CD4-positive, alpha-beta T cell (primary cell): ENCODE results near the gene CD82. TPM values are rescaled to one million over a fixed set of nuclear protein-coding genes. Genes with fewer than 3 reads are reported as not detected.

ENCODE experiments used
- ATAC-seq: fragments of 200-7000 bp; cut with Tn5 transposase; one replicate; pipeline ENCODE4 v1.10.0; 2022; ENCODE audit warnings: mild to moderate bottlenecking; ENCODE audit not compliant: poor library complexity
- CTCF ChIA-PET: fragments of 350-600 bp; sonication (Branson Sonifier 250); formaldehyde crosslinking; loops from one replicate; lab custom pipeline; 2021; ENCODE audit warnings: antibody characterized with exemption, inconsistent platforms; lab: Charles Lee
- POLR2A ChIA-PET: fragments of 350-600 bp; sonication (Branson Sonifier 250); formaldehyde crosslinking; loops from one replicate; lab custom pipeline; 2021; ENCODE audit warnings: antibody characterized with exemption, inconsistent platforms; lab: Charles Lee
- DNase-seq, 14 experiments: peaks; one replicate each; pipeline ENCODE4 v3.0.0-alpha.2; 2013 to 2020; ENCODE audit warnings: mixed read lengths in 2 of 14
- H3K27ac ChIP-seq, 2 donors: one replicate each; pipeline versions ENCODE4 v1.5.1 to v1.7.0; 2013; ENCODE audit warnings: low read length in 2 of 2, low read depth in 1 of 2, mild to moderate bottlenecking in 1 of 2
- H3K27me3 ChIP-seq, 2 experiments: 1 replicate in 1 of 2; 2 replicates in 1 of 2; pipeline versions ENCODE4 v1.6.1 to v1.7.0; 2013; ENCODE audit warnings: low read length in 2 of 2, control low read depth in 1 of 2, mild to moderate bottlenecking in 1 of 2, moderate library complexity in 1 of 2; ENCODE audit not compliant: insufficient read depth in 2 of 2, control insufficient read depth in 1 of 2
- H3K36me3 ChIP-seq: one replicate; pipeline ENCODE4 v1.6.1; 2013; ENCODE audit warnings: low read length, control low read depth; ENCODE audit not compliant: insufficient read depth
- H3K4me1 ChIP-seq: one replicate; pipeline ENCODE4 v1.6.1; 2013; ENCODE audit warnings: low read length, control low read depth; ENCODE audit not compliant: insufficient read depth
- H3K4me3 ChIP-seq: one replicate; pipeline ENCODE4 v1.5.1; 2013; ENCODE audit warnings: mild to moderate bottlenecking, low read length, moderate library complexity
- H3K9me3 ChIP-seq, 2 experiments: 1 replicate in 1 of 2; 2 replicates in 1 of 2; pipeline versions ENCODE4 v1.6.1 to v1.7.0; 2013; ENCODE audit warnings: low read length in 2 of 2, mild to moderate bottlenecking in 2 of 2, control low read depth in 1 of 2, moderate library complexity in 1 of 2; ENCODE audit not compliant: control insufficient read depth in 1 of 2, insufficient read depth in 1 of 2
- H3K27ac Mint-ChIP-seq: one replicate; pipeline ENCODE4 v1.8.0; 2020; ENCODE audit warnings: mixed read lengths
- H3K27me3 Mint-ChIP-seq: one replicate; pipeline ENCODE4 v1.8.0; 2021; ENCODE audit warnings: mixed read lengths
- H3K36me3 Mint-ChIP-seq: one replicate; pipeline ENCODE4 v1.8.0; 2021; ENCODE audit warnings: low read depth, mixed read lengths
- H3K4me1 Mint-ChIP-seq: one replicate; pipeline ENCODE4 v1.8.0; 2021; ENCODE audit warnings: low read depth, mixed read lengths
- H3K4me3 Mint-ChIP-seq: one replicate; pipeline ENCODE4 v1.8.0; 2020; ENCODE audit warnings: mild to moderate bottlenecking, mixed read lengths
- H3K9me3 Mint-ChIP-seq: one replicate; pipeline ENCODE4 v1.8.0; 2020; ENCODE audit warnings: mixed read lengths
- CTCF ChIP-seq: fragments of 200-600 bp; IDR thresholded peaks from one replicate; pipeline ENCODE4 v1.8.0; 2022; ENCODE audit warnings: antibody characterized with exemption, mild to moderate bottlenecking
- intact Hi-C, 2 experiments: fragments of 100-400 bp; cut with DNase I in 1 of 2; cut with micrococcal nuclease in 1 of 2; formaldehyde crosslinking; loops; one replicate each; pipeline versions ENCODE4 v1.15.1 to v1.9.0; 2023 to 2025; cut with DNase I, micrococcal nuclease
- total RNA-seq, 174 experiments: library from RNA in 2 of 174; stranded (reverse) in 2 of 174; gene quantifications; one replicate each; pipeline ENCODE4 v1.2.3 and lab custom pipeline; 2021 to 2026

Gene CD82
- total RNA-seq, 2 experiments from 2014 or later: 33.8 to 37.3 TPM

GRCh38 chr11:44622721-44623258, 57.3 kb downstream of the CD82 start:
- no peak overlapping the region for H3K4me3 ChIP-seq
- H3K27me3 ChIP-seq: no peaks in the 10 kb centered on the region
- intact Hi-C loops: loop anchor here (5.0 kb wide), 2 partner anchors 105 to 270 kb away; partner anchors contain the start of gene TSPAN18 (in 1 of the 2)
- H3K36me3 ChIP-seq: peaks cover 32% of the 10 kb centered on the region
- no peak overlapping the region for H3K27ac ChIP-seq
- H3K4me1 ChIP-seq: peaks cover 28% of the 10 kb centered on the region
- POLR2A ChIA-PET: interaction anchor here (0.6 to 1.0 kb wide), 3 partner anchors 13 to 66 kb away, joined by 3 to 4 read pairs (median 3); no protein-coding TSS in a partner anchor
- DNase-seq: peak in 1 of 14 experiments; percentile 29
- ATAC-seq: no peak
- Mint-ChIP-seq H3K4me1 (peaks cover 27% of the 10 kb centered on the region), H3K27me3 (no peaks in the 10 kb centered on the region), H3K9me3 (no peaks in the 10 kb centered on the region), H3K36me3 (peaks cover 12% of the 10 kb centered on the region), H3K27ac (peak overlapping the region; percentile 71), H3K4me3 (no peak overlapping the region)
- peaks cover 0 to 4% of the 10 kb centered on the region in 2 experiments for H3K9me3 ChIP-seq
- TF ChIP-seq CTCF: no peak
- CTCF ChIA-PET: interaction anchor here (1.5 to 1.7 kb wide), 2 partner anchors 66 to 289 kb away, joined by 4 to 5 read pairs; no protein-coding TSS in a partner anchor

- intact Hi-C loops: loop anchor here (5.0 kb wide), 2 partner anchors 104 to 269 kb away; partner anchors contain the start of gene TSPAN18 (in 1 of the 2)
- Histone ChIP-seq H3K4me3 (no peak overlapping the region), H3K36me3 (peaks cover 27% of the 10 kb centered on the region), H3K27me3 (no peaks in the 10 kb centered on the region), H3K4me1 (peaks cover 28% of the 10 kb centered on the region), H3K27ac (no peak overlapping the region), H3K9me3 (peaks cover 0 to 4% of the 10 kb centered on the region in 2 experiments)
- Mint-ChIP-seq H3K4me1 (peaks cover 27% of the 10 kb centered on the region), H3K27me3 (no peaks in the 10 kb centered on the region), H3K36me3 (peaks cover 12% of the 10 kb centered on the region), H3K9me3 (no peaks in the 10 kb centered on the region), H3K4me3 (no peak overlapping the region), H3K27ac (peak overlapping the region; percentile 71)
- DNase-seq (peak in 2 of 14 experiments; percentile 15 to 28), ATAC-seq (peak; percentile 34)
- ChIA-PET CTCF (interaction anchor here (1.0 kb wide), 1 partner anchor 66 kb away, joined by 4 read pairs; no protein-coding TSS in a partner anchor), POLR2A (interaction anchor here (1.0 kb wide), 1 partner anchor 14 kb away, joined by 3 read pairs; no protein-coding TSS in a partner anchor)
- no peak for TF ChIP-seq CTCF
Observed at GRCh38 chr11:44623341-44623730, 57.9 kb downstream of the CD82 start.

GRCh38 chr11:44623731-44624491, 58.4 kb downstream of the CD82 start:
- CTCF ChIA-PET: interaction anchor here (1.0 to 1.1 kb wide), 2 partner anchors 67 to 69 kb away, joined by 3 to 4 read pairs; no protein-coding TSS in a partner anchor
- no peak for TF ChIP-seq CTCF
- H3K4me3 ChIP-seq: no peak overlapping the region
- Mint-ChIP-seq H3K4me3 (no peak overlapping the region), H3K4me1 (peaks cover 27% of the 10 kb centered on the region), H3K9me3 (no peaks in the 10 kb centered on the region), H3K36me3 (peaks cover 12% of the 10 kb centered on the region), H3K27me3 (no peaks in the 10 kb centered on the region), H3K27ac (peak overlapping the region; percentile 24)
- H3K4me1 ChIP-seq: peaks cover 28% of the 10 kb centered on the region
- peaks cover 0 to 4% of the 10 kb centered on the region in 2 experiments for H3K9me3 ChIP-seq
- H3K27ac ChIP-seq: no peak overlapping the region
- H3K27me3 ChIP-seq: no peaks in the 10 kb centered on the region
- intact Hi-C loops: loop anchor here (5.0 kb wide), 2 partner anchors 103 to 268 kb away; partner anchors contain the start of gene TSPAN18 (in 1 of the 2)
- POLR2A ChIA-PET: no interaction called here
- ATAC-seq (no peak), DNase-seq (peak in 1 of 14 experiments; percentile 29)
- H3K36me3 ChIP-seq: peaks cover 21% of the 10 kb centered on the region
